OCI-LY7 (cell line): ENCODE results near the gene DOK4. TPM values are rescaled to one million over a fixed set of nuclear protein-coding genes. Genes with fewer than 3 reads are reported as not detected.

Experiments used
- BruUV-seq: library from RNA; stranded (reverse); fragments of 400-500 nt; replicated peaks from 2 replicates; lab custom pipeline; 2021; lab: Mats Ljungman, UMichigan
- CTCF ChIA-PET: fragments of 300-600 bp; sonication (Branson Sonifier 250); formaldehyde crosslinking; loops from one replicate; lab custom pipeline; 2022; ENCODE audit warnings: antibody characterized with exemption; ENCODE audit not compliant: unreplicated experiment; lab: Charles Lee
- POLR2A ChIA-PET: fragments of 300-600 bp; sonication (Branson Sonifier 250); formaldehyde crosslinking; loops from one replicate; lab custom pipeline; 2022; ENCODE audit warnings: antibody characterized with exemption; lab: Charles Lee
- DNase-seq: peaks from one replicate; pipeline ENCODE4 v3.0.0-alpha.2; 2015; ENCODE audit warnings: low spot score
- H2AFZ ChIP-seq: fragments of 200-600 bp; sonication (generic), shearing (Covaris generic); 2 replicates; pipeline ENCODE4 v1.6.1; 2014; ENCODE audit warnings: mild to moderate bottlenecking, antibody characterized with exemption, low read length, moderate library complexity
- H3K27ac ChIP-seq: fragments of 200-600 bp; sonication (generic); 2 replicates; pipeline ENCODE4 v1.5.1; 2014; ENCODE audit warnings: mixed run types, low read depth, mild to moderate bottlenecking, moderate library complexity, low read length, inconsistent platforms; ENCODE audit not compliant: poor library complexity, severe bottlenecking
- H3K36me3 ChIP-seq: fragments of 200-600 bp; sonication (generic); 2 replicates; pipeline ENCODE4 v1.6.1; 2014; ENCODE audit warnings: mild to moderate bottlenecking, antibody characterized with exemption, low read length, moderate library complexity, mixed read lengths; ENCODE audit not compliant: insufficient read depth
- H3K4me1 ChIP-seq: fragments of 200-600 bp; sonication (generic); 2 replicates; pipeline ENCODE4 v1.5.1; 2014; ENCODE audit warnings: mild to moderate bottlenecking, low read length; ENCODE audit not compliant: insufficient read depth, poor library complexity, severe bottlenecking
- H3K4me2 ChIP-seq: fragments of 200-600 bp; sonication (generic); 2 replicates; pipeline ENCODE4 v1.6.1; 2014; ENCODE audit warnings: mild to moderate bottlenecking, low read length
- H3K4me3 ChIP-seq: fragments of 200-600 bp; sonication (generic); 2 replicates; pipeline ENCODE4 v1.5.1; 2014; ENCODE audit warnings: mild to moderate bottlenecking, low read depth, low read length; ENCODE audit not compliant: poor library complexity, severe bottlenecking
- H3K79me2 ChIP-seq: fragments of 200-600 bp; sonication (generic); 2 replicates; pipeline ENCODE4 v1.6.1; 2016; ENCODE audit warnings: low read depth, mild to moderate bottlenecking, low read length, moderate library complexity, mixed read lengths; ENCODE audit not compliant: insufficient read depth
- H3K9me2 ChIP-seq: fragments of 200-600 bp; sonication (generic); 2 replicates; pipeline ENCODE4 v1.6.1; 2016; ENCODE audit warnings: mild to moderate bottlenecking, low read length, mixed read lengths; ENCODE audit not compliant: insufficient read depth
- H3K9me3 ChIP-seq: fragments of 200-600 bp; sonication (generic); 2 replicates; pipeline ENCODE4 v1.6.1; 2014; ENCODE audit warnings: mild to moderate bottlenecking, mixed run types, low read length, mixed read lengths
- H4K20me1 ChIP-seq: fragments of 200-600 bp; sonication (generic); 2 replicates; pipeline ENCODE4 v1.6.1; 2014; ENCODE audit warnings: mild to moderate bottlenecking, antibody characterized with exemption, low read length, moderate library complexity, mixed read lengths; ENCODE audit not compliant: insufficient read depth
- CTCF ChIP-seq: fragments of 200-600 bp; sonication (generic); conservative IDR thresholded peaks from 2 replicates; pipeline ENCODE4 v1.5.1; 2014; ENCODE audit warnings: mild to moderate bottlenecking, antibody characterized with exemption, low read length, moderate library complexity, mixed read lengths
- EZH2phosphoT487 ChIP-seq: fragments of 200-600 bp; sonication (generic); IDR thresholded peaks from 2 replicates; pipeline ENCODE4 v1.6.1; 2018; ENCODE audit warnings: low read depth, borderline replicate concordance, mild to moderate bottlenecking, mixed run types, antibody characterized with exemption, low read length, moderate library complexity, mixed read lengths
- intact Hi-C: fragments of 100-400 bp; cut with micrococcal nuclease; formaldehyde crosslinking; loops from one replicate; pipeline ENCODE4 v1.10.0; 2022; ENCODE audit not compliant: unreplicated experiment
- total RNA-seq, 2 experiments: library from RNA; depleted of rRNA in 1 of 2; stranded (reverse); fragments of >200 nt in 1 of 2; shearing (Covaris generic) in 1 of 2; gene quantifications; 2 replicates each; pipeline ENCODE4 v1.2.3, GENCODE V29; 2014 to 2022

The DOK4 gene
- total RNA-seq, 2 experiments from 2014 or later, result 0.09 to 1.0 TPM

GRCh38 chr16:57510016-57510871, 24.0 kb upstream of the DOK4 start:
- Histone ChIP-seq H3K9me3 (no peaks in the 10 kb centered on the region), H3K27ac (no peak overlapping the region), H3K36me3 (no peaks in the 10 kb centered on the region), H2AFZ (no peak overlapping the region), H3K4me1 (no peaks in the 10 kb centered on the region), H3K79me2 (no peaks in the 10 kb centered on the region), H4K20me1 (no peaks in the 10 kb centered on the region), H3K4me3 (no peak overlapping the region), H3K4me2 (no peak overlapping the region), H3K9me2 (no peaks in the 10 kb centered on the region)
- TF ChIP-seq CTCF (no peak), EZH2phosphoT487 (no peak)
- BruUV-seq, result no TSS peak
- intact Hi-C loops, result no loop called here
- ChIA-PET CTCF (no interaction called here), POLR2A (no interaction called here)
- no peak for DNase-seq

DNA sequence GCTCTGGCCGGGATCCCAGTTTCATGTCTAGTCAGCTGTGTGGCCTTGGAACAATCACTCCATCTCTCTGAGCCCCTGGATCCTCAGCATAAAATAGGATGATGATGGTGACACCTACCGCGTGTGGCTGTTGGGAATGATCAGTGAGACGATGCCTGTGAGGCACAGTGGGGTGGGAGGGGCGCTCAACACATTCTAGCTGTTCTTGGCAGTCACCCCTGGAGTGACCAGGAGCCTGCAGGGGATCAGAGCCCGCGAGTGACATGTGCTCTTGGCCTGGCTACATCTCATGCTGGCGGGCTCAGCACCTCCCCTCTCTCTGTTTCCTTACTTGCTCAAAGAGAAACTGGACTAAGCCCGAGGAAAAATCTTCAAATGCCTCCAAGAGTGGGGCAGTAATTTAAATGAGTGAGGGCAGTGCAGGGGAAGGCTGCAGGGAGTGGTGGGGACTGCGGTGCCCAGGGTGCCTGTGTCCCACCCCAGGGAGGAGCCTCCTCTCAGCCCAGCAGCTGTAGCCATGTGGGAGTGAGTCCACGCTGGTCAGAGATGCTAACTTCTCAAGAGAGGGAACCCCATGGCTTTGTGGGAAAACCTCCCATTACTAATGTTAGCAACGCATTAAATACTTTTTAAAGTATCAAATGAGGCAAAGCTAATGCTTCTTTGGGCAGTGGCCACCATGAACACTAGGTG, 23.1 kb upstream of the DOK4 start:
- DNase-seq, result no peak
- BruUV-seq, result no TSS peak
- Histone ChIP-seq H3K4me2 (no peak overlapping the region), H3K4me3 (no peak overlapping the region), H2AFZ (no peak overlapping the region), H3K9me2 (no peaks in the 10 kb centered on the region), H3K79me2 (no peaks in the 10 kb centered on the region), H3K27ac (no peak overlapping the region), H4K20me1 (no peaks in the 10 kb centered on the region), H3K36me3 (no peaks in the 10 kb centered on the region), H3K9me3 (no peaks in the 10 kb centered on the region), H3K4me1 (no peaks in the 10 kb centered on the region)
- ChIA-PET CTCF (no interaction called here), POLR2A (no interaction called here)
- intact Hi-C loops, result no loop called here
- TF ChIP-seq CTCF, result no peak
- no peak for TF ChIP-seq EZH2phosphoT487

DNA sequence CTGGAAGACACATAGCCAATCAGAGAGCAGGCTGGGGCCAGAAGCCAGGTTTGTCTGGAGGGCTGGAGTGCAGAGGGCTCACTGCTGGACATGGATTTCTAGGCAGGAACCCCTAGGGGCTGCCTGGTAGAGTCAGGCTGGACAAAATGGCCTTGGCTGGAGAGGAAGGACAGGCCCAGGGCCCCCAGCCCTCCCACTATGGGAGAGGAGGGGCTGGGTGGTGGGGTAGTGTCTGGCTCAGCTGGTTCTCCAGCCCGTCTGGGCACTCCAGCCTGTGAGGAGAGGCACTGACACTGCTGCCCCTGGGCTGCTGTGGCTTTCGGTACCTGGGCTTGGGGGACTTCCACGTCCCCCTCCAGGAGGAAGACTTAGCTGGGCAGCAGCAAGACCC, 21.7 kb upstream of the DOK4 start:
- H3K36me3 ChIP-seq, result no peaks in the 10 kb centered on the region
- H3K9me2 ChIP-seq, result no peaks in the 10 kb centered on the region
- TF ChIP-seq EZH2phosphoT487, result no peak
- no peak for TF ChIP-seq CTCF
- intact Hi-C loops, result no loop called here
- H3K4me2 ChIP-seq, result no peak overlapping the region
- no peak overlapping the region for H3K27ac ChIP-seq
- no peaks in the 10 kb centered on the region for H4K20me1 ChIP-seq
- DNase-seq, result no peak
- H2AFZ ChIP-seq, result no peak overlapping the region
- H3K4me1 ChIP-seq, result no peaks in the 10 kb centered on the region
- BruUV-seq, result no TSS peak
- ChIA-PET CTCF (no interaction called here), POLR2A (no interaction called here)
- H3K79me2 ChIP-seq, result no peaks in the 10 kb centered on the region
- no peak overlapping the region for H3K4me3 ChIP-seq
- H3K9me3 ChIP-seq, result no peaks in the 10 kb centered on the region
